ENCODE data around the gene DRD3.

DRD3 gene

DNA sequence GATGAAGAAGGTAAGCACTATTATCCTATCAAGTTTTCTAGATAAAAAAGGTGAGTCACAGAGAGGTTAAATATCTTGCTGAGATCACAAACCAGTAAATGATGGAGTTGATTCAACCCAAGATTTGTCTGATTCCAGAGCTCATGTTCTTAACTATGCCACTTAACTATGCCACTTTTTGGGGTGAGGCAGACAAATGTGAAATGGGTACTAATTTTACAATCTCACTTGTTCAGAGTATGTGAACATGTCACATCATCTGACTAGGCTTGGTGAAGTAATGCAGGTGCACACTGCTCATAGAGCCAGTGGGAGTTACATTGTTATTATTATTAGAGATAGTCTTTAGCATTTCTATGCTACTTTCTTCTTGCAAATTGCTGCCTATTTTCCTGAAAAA is 2.0 kb downstream of the DRD3 start:
- Histone ChIP-seq H3K36me3 (no peaks in the 10 kb centered on the region), H3K4me3 (ENCODE audit: low read depth, low read length) (no peak overlapping the region), H3K27me3 (peaks cover 39% of the 10 kb centered on the region), H3K4me1 (no peaks in the 10 kb centered on the region), H3K9me3 (no peaks in the 10 kb centered on the region)
- no peak for DNase-seq
- TF ChIP-seq, protein P1, sequence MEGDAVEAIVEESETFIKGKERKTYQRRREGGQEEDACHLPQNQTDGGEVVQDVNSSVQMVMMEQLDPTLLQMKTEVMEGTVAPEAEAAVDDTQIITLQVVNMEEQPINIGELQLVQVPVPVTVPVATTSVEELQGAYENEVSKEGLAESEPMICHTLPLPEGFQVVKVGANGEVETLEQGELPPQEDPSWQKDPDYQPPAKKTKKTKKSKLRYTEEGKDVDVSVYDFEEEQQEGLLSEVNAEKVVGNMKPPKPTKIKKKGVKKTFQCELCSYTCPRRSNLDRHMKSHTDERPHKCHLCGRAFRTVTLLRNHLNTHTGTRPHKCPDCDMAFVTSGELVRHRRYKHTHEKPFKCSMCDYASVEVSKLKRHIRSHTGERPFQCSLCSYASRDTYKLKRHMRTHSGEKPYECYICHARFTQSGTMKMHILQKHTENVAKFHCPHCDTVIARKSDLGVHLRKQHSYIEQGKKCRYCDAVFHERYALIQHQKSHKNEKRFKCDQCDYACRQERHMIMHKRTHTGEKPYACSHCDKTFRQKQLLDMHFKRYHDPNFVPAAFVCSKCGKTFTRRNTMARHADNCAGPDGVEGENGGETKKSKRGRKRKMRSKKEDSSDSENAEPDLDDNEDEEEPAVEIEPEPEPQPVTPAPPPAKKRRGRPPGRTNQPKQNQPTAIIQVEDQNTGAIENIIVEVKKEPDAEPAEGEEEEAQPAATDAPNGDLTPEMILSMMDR (IDR thresholded peaks at IDR 0.05; ENCODE audit: low read depth, low read length) = no peak

- no peaks in the 10 kb centered on the region for H3K9me3 ChIP-seq
- TF ChIP-seq, protein P1 (IDR thresholded peaks at IDR 0.05; ENCODE audit: low read depth, low read length) = no peak
- no peak overlapping the region for H3K4me3 ChIP-seq (ENCODE audit: low read depth, low read length)
- no peaks in the 10 kb centered on the region for H3K4me1 ChIP-seq
- DNase-seq = no peak
- H3K36me3 ChIP-seq = no peaks in the 10 kb centered on the region
- H3K27me3 ChIP-seq = peaks cover 37% of the 10 kb centered on the region
Observed at GRCh38 chr3:114176487-114176886, 2.4 kb downstream of the DRD3 start.

GRCh38 chr3:114175204-114175987 is 3.5 kb downstream of the DRD3 start:
- Histone ChIP-seq H3K4me1 (no peaks in the 10 kb centered on the region), H3K9me3 (no peaks in the 10 kb centered on the region), H3K36me3 (no peaks in the 10 kb centered on the region), H3K4me3 (ENCODE audit: low read depth, low read length) (no peak overlapping the region), H3K27me3 (peaks cover 43% of the 10 kb centered on the region)
- DNase-seq = no peak
- TF ChIP-seq, protein P1 (IDR thresholded peaks at IDR 0.05; ENCODE audit: low read depth, low read length) = no peak

- TF ChIP-seq, protein P1 (IDR thresholded peaks at IDR 0.05; ENCODE audit: low read depth, low read length) = no peak
- Histone ChIP-seq H3K4me3 (ENCODE audit: low read depth, low read length) (no peak overlapping the region), H3K9me3 (no peaks in the 10 kb centered on the region), H3K27me3 (peaks cover 20% of the 10 kb centered on the region), H3K36me3 (no peaks in the 10 kb centered on the region), H3K4me1 (no peaks in the 10 kb centered on the region)
- no peak for DNase-seq
Observed at GRCh38 chr3:114171677-114172076, 7.2 kb downstream of the DRD3 start.

- Histone ChIP-seq H3K4me1 (no peaks in the 10 kb centered on the region), H3K4me3 (ENCODE audit: low read depth, low read length) (no peak overlapping the region), H3K9me3 (no peaks in the 10 kb centered on the region), H3K27me3 (peaks cover 16% of the 10 kb centered on the region), H3K36me3 (no peaks in the 10 kb centered on the region)
- DNase-seq = no peak
- TF ChIP-seq, protein P1 (IDR thresholded peaks at IDR 0.05; ENCODE audit: low read depth, low read length) = no peak
Observed at GRCh38 chr3:114168150-114168549, 10.7 kb downstream of the DRD3 start.

DNA sequence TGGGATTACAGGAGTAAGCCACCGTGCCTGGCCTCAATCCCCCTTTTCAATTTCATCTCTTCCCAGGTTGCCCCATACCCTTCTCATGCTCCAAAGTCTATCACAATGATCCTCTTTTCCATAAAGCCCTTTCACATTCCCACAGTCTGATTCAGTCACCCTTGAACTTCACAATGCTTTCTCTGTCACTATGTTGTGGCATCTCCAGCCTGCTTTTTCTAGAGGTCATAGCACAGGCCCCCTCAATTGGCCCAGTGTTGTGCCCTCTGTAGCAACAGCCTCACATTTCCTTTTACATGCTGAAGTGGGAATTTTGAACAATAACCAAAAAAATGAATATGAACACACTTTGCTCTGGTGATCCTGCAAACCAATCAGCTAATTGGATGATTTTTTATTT is 21.5 kb downstream of the DRD3 start:
- Histone ChIP-seq H3K4me1 (no peaks in the 10 kb centered on the region), H3K27me3 (peaks cover 13% of the 10 kb centered on the region), H3K4me3 (ENCODE audit: low read depth, low read length) (no peak overlapping the region), H3K36me3 (no peaks in the 10 kb centered on the region), H3K9me3 (no peaks in the 10 kb centered on the region)
- DNase-seq = no peak
- TF ChIP-seq, protein P1 (IDR thresholded peaks at IDR 0.05; ENCODE audit: low read depth, low read length) = no peak
